Measurements from ENCODE around the gene ZNF423. TPM values are rescaled to one million over a fixed set of nuclear protein-coding genes. Genes with fewer than 3 reads are reported as not detected.

Gene ZNF423
- total and polyA plus RNA-seq, 2 of the 13 experiments (the other 11 are each of a cell fraction or from before 2014, with no cell fraction given), result 0.07 to 0.31 TPM

DNA sequence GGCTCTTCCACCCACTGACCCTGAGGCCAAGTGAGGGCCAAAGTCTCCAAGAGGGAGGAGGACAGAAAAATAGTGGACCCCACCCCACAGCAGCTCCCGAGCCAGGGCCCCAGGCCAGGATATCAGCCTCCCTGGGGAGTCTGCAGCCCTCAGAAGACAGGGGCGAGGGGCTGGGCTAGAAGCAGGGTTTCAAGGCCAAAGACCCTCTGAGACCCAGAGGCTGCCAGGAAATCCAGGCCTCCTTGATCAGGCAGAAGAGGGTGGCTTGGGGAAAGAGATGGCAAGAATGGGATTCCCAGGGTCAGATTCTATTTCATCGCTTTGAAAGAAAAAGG, 156.1 kb downstream of the ZNF423 start (continued):
- TF ChIP-seq, protein P1, sequence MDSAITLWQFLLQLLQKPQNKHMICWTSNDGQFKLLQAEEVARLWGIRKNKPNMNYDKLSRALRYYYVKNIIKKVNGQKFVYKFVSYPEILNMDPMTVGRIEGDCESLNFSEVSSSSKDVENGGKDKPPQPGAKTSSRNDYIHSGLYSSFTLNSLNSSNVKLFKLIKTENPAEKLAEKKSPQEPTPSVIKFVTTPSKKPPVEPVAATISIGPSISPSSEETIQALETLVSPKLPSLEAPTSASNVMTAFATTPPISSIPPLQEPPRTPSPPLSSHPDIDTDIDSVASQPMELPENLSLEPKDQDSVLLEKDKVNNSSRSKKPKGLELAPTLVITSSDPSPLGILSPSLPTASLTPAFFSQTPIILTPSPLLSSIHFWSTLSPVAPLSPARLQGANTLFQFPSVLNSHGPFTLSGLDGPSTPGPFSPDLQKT (CRISPR knock-in tag; IDR thresholded peaks at IDR 0.05; ENCODE audit: borderline replicate concordance), result no peak
- TF ChIP-seq ZNF569 (CRISPR knock-in tag; IDR thresholded peaks at IDR 0.05; ENCODE audit: borderline replicate concordance) (no peak), FOXM1 (CRISPR knock-in tag; IDR thresholded peaks at IDR 0.05) (no peak), GTF2F1 (IDR thresholded peaks at IDR 0.05; ENCODE audit: low read length) (no peak), CBFB (CRISPR knock-in tag; IDR thresholded peaks at IDR 0.05) (no peak), ZNF441 (CRISPR knock-in tag; IDR thresholded peaks at IDR 0.05; ENCODE audit: borderline replicate concordance) (no peak), ZNF652 (CRISPR knock-in tag; IDR thresholded peaks at IDR 0.05; ENCODE audit: borderline replicate concordance, low read depth) (no peak), PLRG1 (conservative IDR thresholded peaks at IDR 0.05) (no peak)
- TF ChIP-seq, protein P2, sequence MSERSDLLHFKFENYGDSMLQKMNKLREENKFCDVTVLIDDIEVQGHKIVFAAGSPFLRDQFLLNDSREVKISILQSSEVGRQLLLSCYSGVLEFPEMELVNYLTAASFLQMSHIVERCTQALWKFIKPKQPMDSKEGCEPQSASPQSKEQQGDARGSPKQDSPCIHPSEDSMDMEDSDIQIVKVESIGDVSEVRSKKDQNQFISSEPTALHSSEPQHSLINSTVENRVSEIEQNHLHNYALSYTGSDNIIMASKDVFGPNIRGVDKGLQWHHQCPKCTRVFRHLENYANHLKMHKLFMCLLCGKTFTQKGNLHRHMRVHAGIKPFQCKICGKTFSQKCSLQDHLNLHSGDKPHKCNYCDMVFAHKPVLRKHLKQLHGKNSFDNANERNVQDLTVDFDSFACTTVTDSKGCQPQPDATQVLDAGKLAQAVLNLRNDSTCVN (CRISPR knock-in tag; IDR thresholded peaks at IDR 0.05; ENCODE audit: borderline replicate concordance), result no peak
- TF ChIP-seq, protein P3, sequence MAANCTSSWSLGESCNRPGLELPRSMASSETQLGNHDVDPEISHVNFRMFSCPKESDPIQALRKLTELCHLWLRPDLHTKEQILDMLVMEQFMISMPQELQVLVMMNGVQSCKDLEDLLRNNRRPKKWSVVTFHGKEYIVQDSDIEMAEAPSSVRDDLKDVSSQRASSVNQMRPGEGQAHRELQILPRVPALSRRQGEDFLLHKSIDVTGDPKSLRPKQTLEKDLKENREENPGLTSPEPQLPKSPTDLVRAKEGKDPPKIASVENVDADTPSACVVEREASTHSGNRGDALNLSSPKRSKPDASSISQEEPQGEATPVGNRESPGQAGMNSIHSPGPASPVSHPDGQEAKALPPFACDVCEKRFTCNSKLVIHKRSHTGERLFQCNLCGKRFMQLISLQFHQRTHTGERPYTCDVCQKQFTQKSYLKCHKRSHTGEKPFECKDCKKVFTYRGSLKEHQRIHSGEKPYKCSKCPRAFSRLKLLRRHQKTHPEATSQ (CRISPR knock-in tag; IDR thresholded peaks at IDR 0.05; ENCODE audit: borderline replicate concordance), result no peak
- TF ChIP-seq, protein P4, sequence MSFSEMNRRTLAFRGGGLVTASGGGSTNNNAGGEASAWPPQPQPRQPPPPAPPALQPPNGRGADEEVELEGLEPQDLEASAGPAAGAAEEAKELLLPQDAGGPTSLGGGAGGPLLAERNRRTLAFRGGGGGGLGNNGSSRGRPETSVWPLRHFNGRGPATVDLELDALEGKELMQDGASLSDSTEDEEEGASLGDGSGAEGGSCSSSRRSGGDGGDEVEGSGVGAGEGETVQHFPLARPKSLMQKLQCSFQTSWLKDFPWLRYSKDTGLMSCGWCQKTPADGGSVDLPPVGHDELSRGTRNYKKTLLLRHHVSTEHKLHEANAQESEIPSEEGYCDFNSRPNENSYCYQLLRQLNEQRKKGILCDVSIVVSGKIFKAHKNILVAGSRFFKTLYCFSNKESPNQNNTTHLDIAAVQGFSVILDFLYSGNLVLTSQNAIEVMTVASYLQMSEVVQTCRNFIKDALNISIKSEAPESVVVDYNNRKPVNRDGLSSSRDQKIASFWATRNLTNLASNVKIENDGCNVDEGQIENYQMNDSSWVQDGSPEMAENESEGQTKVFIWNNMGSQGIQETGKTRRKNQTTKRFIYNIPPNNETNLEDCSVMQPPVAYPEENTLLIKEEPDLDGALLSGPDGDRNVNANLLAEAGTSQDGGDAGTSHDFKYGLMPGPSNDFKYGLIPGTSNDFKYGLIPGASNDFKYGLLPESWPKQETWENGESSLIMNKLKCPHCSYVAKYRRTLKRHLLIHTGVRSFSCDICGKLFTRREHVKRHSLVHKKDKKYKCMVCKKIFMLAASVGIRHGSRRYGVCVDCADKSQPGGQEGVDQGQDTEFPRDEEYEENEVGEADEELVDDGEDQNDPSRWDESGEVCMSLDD (CRISPR knock-in tag; IDR thresholded peaks at IDR 0.05; ENCODE audit: borderline replicate concordance), result no peak
- TF ChIP-seq, protein P5, sequence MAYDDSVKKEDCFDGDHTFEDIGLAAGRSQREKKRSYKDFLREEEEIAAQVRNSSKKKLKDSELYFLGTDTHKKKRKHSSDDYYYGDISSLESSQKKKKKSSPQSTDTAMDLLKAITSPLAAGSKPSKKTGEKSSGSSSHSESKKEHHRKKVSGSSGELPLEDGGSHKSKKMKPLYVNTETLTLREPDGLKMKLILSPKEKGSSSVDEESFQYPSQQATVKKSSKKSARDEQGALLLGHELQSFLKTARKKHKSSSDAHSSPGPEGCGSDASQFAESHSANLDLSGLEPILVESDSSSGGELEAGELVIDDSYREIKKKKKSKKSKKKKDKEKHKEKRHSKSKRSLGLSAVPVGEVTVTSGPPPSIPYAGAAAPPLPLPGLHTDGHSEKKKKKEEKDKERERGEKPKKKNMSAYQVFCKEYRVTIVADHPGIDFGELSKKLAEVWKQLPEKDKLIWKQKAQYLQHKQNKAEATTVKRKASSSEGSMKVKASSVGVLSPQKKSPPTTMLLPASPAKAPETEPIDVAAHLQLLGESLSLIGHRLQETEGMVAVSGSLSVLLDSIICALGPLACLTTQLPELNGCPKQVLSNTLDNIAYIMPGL (CRISPR knock-in tag; IDR thresholded peaks at IDR 0.05; ENCODE audit: borderline replicate concordance in 1 of 2, low read depth in 1 of 2), result no peak

All from HepG2 (cell line).